Activated CD8-positive, alpha-beta T cell treated with anti-CD3 and anti-CD28 coated beads for 36 hours (primary cell): ENCODE data around the gene FRMD4A. TPM values are rescaled to one million over a fixed set of nuclear protein-coding genes. Genes with fewer than 3 reads are reported as not detected.
A peak's percentile ranks its signal among the peaks of the same experiment; 100 is the strongest.

Experiments
- ATAC-seq: fragments of 200-7000 bp; cut with Tn5 transposase; one replicate; pipeline ENCODE4 v1.10.0; 2021; ENCODE audit warnings: mild to moderate bottlenecking, moderate library complexity
- CTCF ChIA-PET: fragments of 350-600 bp; sonication (Branson Sonifier 250); formaldehyde crosslinking; loops from one replicate; lab custom pipeline; 2021; ENCODE audit warnings: antibody characterized with exemption; lab: Charles Lee
- POLR2A ChIA-PET: fragments of 350-600 bp; sonication (Branson Sonifier 250); formaldehyde crosslinking; loops from one replicate; lab custom pipeline; 2021; ENCODE audit warnings: antibody characterized with exemption; lab: Charles Lee
- DNase-seq: peaks from one replicate; pipeline ENCODE4 v3.0.0-alpha.2; 2020
- H3K27ac Mint-ChIP-seq: one replicate; pipeline ENCODE4 v1.8.0; 2021; ENCODE audit warnings: mild to moderate bottlenecking, mixed read lengths
- H3K27me3 Mint-ChIP-seq: one replicate; pipeline ENCODE4 v1.8.0; 2021; ENCODE audit warnings: mixed read lengths
- H3K36me3 Mint-ChIP-seq: one replicate; pipeline ENCODE4 v1.8.0; 2021; ENCODE audit warnings: low read depth, mixed read lengths
- H3K4me1 Mint-ChIP-seq: one replicate; pipeline ENCODE4 v1.8.0; 2021; ENCODE audit warnings: low read depth, mixed read lengths
- H3K4me3 Mint-ChIP-seq: one replicate; pipeline ENCODE4 v1.8.0; 2021; ENCODE audit warnings: mild to moderate bottlenecking, moderate library complexity, mixed read lengths
- H3K9me3 Mint-ChIP-seq: one replicate; pipeline ENCODE4 v1.8.0; 2021; ENCODE audit warnings: mixed read lengths
- intact Hi-C: fragments of 100-400 bp; cut with micrococcal nuclease; formaldehyde crosslinking; loops from one replicate; pipeline ENCODE4 v1.10.0; 2022
- total RNA-seq, 2 experiments: library from RNA; stranded (reverse); gene quantifications; one replicate each; pipeline ENCODE4 v1.2.3, GENCODE V29; 2021
- TF ChIP-seq, protein P1 (sequence below): fragments of 200-600 bp; IDR thresholded peaks from one replicate; pipeline ENCODE4 v1.8.0; 2022; ENCODE audit warnings: antibody characterized with exemption, mild to moderate bottlenecking

FRMD4A gene
- total RNA-seq, 2 experiments from 2014 or later = 2.1 to 2.8 TPM

DNA sequence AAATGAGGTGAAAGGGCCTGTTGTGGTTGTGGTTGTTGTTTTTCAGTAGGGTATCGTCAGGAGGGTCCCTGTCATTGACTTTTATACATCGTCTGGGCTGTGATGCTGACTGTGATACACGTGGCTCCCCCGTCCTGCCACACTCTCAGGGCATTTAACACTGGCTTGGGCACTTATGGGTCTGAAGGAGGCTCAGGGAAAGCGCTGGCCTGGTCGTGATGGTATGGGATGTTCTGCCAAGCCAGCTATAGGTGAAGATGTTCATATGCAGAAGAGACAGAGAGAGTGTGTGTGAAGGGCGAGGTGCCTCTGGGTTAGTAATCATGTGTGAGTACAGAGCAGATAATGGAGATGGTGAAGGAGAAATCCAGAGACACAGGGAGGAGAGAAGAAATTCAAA lies 585.5 kb downstream of the FRMD4A start:
- ChIA-PET POLR2A (no interaction called here), CTCF (no interaction called here)
- ATAC-seq (no peak), DNase-seq (no peak)
- Mint-ChIP-seq H3K27me3 (peaks cover 19% of the 10 kb centered on the region), H3K4me3 (no peak overlapping the region), H3K9me3 (no peaks in the 10 kb centered on the region), H3K4me1 (peaks cover 13% of the 10 kb centered on the region), H3K36me3 (no peaks in the 10 kb centered on the region), H3K27ac (no peak overlapping the region)
- intact Hi-C loops = no loop called here
- TF ChIP-seq, protein P1, sequence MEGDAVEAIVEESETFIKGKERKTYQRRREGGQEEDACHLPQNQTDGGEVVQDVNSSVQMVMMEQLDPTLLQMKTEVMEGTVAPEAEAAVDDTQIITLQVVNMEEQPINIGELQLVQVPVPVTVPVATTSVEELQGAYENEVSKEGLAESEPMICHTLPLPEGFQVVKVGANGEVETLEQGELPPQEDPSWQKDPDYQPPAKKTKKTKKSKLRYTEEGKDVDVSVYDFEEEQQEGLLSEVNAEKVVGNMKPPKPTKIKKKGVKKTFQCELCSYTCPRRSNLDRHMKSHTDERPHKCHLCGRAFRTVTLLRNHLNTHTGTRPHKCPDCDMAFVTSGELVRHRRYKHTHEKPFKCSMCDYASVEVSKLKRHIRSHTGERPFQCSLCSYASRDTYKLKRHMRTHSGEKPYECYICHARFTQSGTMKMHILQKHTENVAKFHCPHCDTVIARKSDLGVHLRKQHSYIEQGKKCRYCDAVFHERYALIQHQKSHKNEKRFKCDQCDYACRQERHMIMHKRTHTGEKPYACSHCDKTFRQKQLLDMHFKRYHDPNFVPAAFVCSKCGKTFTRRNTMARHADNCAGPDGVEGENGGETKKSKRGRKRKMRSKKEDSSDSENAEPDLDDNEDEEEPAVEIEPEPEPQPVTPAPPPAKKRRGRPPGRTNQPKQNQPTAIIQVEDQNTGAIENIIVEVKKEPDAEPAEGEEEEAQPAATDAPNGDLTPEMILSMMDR = no peak

DNA sequence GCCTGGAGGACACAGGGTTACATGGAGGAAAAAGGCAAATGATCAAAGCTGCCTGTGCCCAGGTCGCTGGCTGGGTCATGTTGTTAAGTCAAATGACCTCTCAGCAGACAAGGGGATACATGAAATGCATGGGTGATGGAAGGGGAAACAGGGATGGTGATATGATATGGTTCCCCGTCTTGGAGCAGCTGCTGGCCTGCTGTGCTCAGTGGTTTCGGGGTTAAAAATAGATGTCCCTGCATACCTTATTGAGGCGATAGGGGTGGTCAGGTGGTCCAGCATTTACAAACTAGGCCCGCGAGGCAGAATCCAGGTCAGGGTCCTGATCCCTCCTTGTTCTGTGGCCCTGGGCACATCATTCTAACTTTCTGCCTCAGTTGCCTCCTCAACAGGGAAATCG lies 586.8 kb downstream of the FRMD4A start:
- CTCF ChIA-PET = no interaction called here
- DNase-seq (no peak), ATAC-seq (no peak)
- intact Hi-C loops = no loop called here
- Mint-ChIP-seq H3K4me1 (peaks cover 13% of the 10 kb centered on the region), H3K4me3 (no peak overlapping the region), H3K9me3 (no peaks in the 10 kb centered on the region), H3K27ac (no peak overlapping the region), H3K27me3 (peaks cover 20% of the 10 kb centered on the region), H3K36me3 (no peaks in the 10 kb centered on the region)
- POLR2A ChIA-PET = interaction anchor here (0.9 kb wide), 1 partner anchor 32 kb away, joined by 3 read pairs; no protein-coding TSS in a partner anchor
- TF ChIP-seq, protein P1 = no peak

GRCh38 chr10:13743101-13743693 lies 587.5 kb downstream of the FRMD4A start:
- intact Hi-C loops = no loop called here
- ATAC-seq = peak; percentile 56

DNA sequence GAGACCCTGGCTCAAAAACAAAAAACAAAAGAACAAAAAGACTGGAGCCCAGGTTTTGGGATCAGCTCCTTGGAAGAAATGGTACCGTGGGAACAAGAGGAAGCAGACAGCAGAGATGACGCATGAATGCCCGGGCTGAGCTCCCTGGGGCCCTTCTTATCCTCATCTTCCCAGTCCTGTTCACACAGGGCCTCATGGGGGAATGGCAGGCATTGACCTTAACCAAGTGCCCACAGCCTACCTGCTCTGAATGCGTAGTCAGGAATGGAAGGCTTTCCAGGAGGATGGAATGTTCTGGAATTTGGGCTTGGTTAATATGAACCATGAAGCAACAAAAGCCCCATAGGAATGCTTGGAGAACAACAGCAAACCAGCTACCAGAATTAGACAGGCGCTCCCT lies 589.3 kb downstream of the FRMD4A start:
- Mint-ChIP-seq H3K4me1 (peaks cover 10% of the 10 kb centered on the region), H3K9me3 (no peaks in the 10 kb centered on the region), H3K27ac (no peak overlapping the region), H3K4me3 (no peak overlapping the region), H3K27me3 (peaks cover 20% of the 10 kb centered on the region), H3K36me3 (no peaks in the 10 kb centered on the region)
- DNase-seq = no peak
- intact Hi-C loops = no loop called here
- CTCF ChIA-PET = no interaction called here
- no peak for ATAC-seq
- POLR2A ChIA-PET = interaction anchor here (0.8 kb wide), 1 partner anchor 22 kb away, joined by 3 read pairs; no protein-coding TSS in a partner anchor
- TF ChIP-seq, protein P1 = no peak

More at GRCh38 chr10:13743101-13743693, 587.5 kb downstream of the FRMD4A start:
- POLR2A ChIA-PET = interaction anchor here (0.9 kb wide), 1 partner anchor 33 kb away, joined by 3 read pairs; no protein-coding TSS in a partner anchor
- Mint-ChIP-seq H3K4me3 (no peak overlapping the region), H3K36me3 (no peaks in the 10 kb centered on the region), H3K27me3 (peaks cover 20% of the 10 kb centered on the region), H3K27ac (no peak overlapping the region), H3K9me3 (no peaks in the 10 kb centered on the region), H3K4me1 (peaks cover 13% of the 10 kb centered on the region)
- CTCF ChIA-PET = no interaction called here
- TF ChIP-seq, protein P1 = no peak
- peak; percentile 39 for DNase-seq

DNA sequence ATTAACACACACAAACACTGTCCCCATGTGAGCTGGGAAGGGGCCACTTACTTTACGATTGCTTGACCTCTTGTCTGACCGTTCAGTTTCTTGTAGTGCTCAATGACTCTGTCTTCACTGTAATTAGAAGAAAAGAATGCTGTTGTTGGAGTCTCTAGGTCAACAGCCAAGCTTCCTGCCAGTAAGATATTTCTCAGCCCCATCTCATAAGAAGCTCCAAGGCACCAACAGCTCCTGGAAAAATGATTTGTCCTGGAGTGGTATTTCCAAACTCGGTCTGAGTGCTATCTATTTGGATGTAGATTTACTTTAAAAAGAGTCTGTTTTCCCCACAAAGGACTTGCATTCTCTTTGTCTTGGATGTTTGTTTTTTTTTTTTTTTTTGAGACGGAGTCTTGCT lies 590.3 kb downstream of the FRMD4A start:
- Mint-ChIP-seq H3K27ac (no peak overlapping the region), H3K4me1 (peaks cover 8% of the 10 kb centered on the region), H3K9me3 (no peaks in the 10 kb centered on the region), H3K4me3 (no peak overlapping the region), H3K36me3 (no peaks in the 10 kb centered on the region), H3K27me3 (peaks cover 18% of the 10 kb centered on the region)
- POLR2A ChIA-PET = no interaction called here
- TF ChIP-seq, protein P1 = no peak
- ATAC-seq (no peak), DNase-seq (no peak)
- CTCF ChIA-PET = no interaction called here
- intact Hi-C loops = no loop called here
